Measurements from ENCODE around the gene CLDN1. TPM values are rescaled to one million over a fixed set of nuclear protein-coding genes. Genes with fewer than 3 reads are reported as not detected.

CLDN1 gene
- total and polyA plus RNA-seq, 2 of the 13 experiments (the other 11 are each of a cell fraction or from before 2014, with no cell fraction given) = 42.7 to 51.6 TPM

- TF ChIP-seq, protein P1, sequence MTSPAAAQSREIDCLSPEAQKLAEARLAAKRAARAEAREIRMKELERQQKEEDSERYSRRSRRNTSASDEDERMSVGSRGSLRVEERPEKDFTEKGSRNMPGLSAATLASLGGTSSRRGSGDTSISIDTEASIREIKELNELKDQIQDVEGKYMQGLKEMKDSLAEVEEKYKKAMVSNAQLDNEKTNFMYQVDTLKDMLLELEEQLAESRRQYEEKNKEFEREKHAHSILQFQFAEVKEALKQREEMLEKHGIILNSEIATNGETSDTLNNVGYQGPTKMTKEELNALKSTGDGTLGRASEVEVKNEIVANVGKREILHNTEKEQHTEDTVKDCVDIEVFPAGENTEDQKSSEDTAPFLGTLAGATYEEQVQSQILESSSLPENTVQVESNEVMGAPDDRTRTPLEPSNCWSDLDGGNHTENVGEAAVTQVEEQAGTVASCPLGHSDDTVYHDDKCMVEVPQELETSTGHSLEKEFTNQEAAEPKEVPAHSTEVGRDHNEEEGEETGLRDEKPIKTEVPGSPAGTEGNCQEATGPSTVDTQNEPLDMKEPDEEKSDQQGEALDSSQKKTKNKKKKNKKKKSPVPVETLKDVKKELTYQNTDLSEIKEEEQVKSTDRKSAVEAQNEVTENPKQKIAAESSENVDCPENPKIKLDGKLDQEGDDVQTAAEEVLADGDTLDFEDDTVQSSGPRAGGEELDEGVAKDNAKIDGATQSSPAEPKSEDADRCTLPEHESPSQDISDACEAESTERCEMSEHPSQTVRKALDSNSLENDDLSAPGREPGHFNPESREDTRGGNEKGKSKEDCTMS (CRISPR knock-in tag; conservative IDR thresholded peaks at IDR 0.05) = no peak
- TF ChIP-seq KDM1A (CRISPR knock-in tag; IDR thresholded peaks at IDR 0.05) (no peak; the same call in 1 of the 2 replicates), FLYWCH1 (CRISPR knock-in tag; IDR thresholded peaks at IDR 0.05) (no peak; the same call in 1 of the 2 replicates), ZNF484 (CRISPR knock-in tag; IDR thresholded peaks at IDR 0.05; ENCODE audit: borderline replicate concordance, low read depth) (no peak), PITX1 (CRISPR knock-in tag; IDR thresholded peaks at IDR 0.05) (peak; percentile 75), TP53 (CRISPR knock-in tag; conservative IDR thresholded peaks at IDR 0.05) (no peak), POLR2AphosphoS5 (IDR thresholded peaks at IDR 0.05; ENCODE audit: low read depth, low read length) (peak; percentile 78), ZBTB39 (CRISPR knock-in tag; IDR thresholded peaks at IDR 0.05) (peak; percentile 91), ZNF709 (CRISPR knock-in tag; IDR thresholded peaks at IDR 0.05) (no peak), ZNF788 (CRISPR knock-in tag; IDR thresholded peaks at IDR 0.05; ENCODE audit: borderline replicate concordance) (peak; percentile 87; the same call in 1 of the 2 replicates), SRSF9 (IDR thresholded peaks at IDR 0.05; ENCODE audit: borderline replicate concordance, insufficient read depth, low read depth, low read length, poor library complexity, severe bottlenecking) (no peak), ZNF354B (CRISPR knock-in tag; IDR thresholded peaks at IDR 0.05) (peak; percentile 37; the same call in 1 of the 2 replicates), ATF7 (IDR thresholded peaks at IDR 0.05) (no peak), ATF7 (CRISPR knock-in tag; IDR thresholded peaks at IDR 0.05) (peak; percentile 69; the same call in 1 of the 2 replicates), ZNF253 (CRISPR knock-in tag; IDR thresholded peaks at IDR 0.05; ENCODE audit: borderline replicate concordance) (no peak), REXO4 (CRISPR knock-in tag; IDR thresholded peaks at IDR 0.05; ENCODE audit: borderline replicate concordance) (no peak), GATAD2A (CRISPR knock-in tag; IDR thresholded peaks at IDR 0.05) (peak; percentile 7; the same call in 1 of the 2 replicates)
- TF ChIP-seq, protein P2, sequence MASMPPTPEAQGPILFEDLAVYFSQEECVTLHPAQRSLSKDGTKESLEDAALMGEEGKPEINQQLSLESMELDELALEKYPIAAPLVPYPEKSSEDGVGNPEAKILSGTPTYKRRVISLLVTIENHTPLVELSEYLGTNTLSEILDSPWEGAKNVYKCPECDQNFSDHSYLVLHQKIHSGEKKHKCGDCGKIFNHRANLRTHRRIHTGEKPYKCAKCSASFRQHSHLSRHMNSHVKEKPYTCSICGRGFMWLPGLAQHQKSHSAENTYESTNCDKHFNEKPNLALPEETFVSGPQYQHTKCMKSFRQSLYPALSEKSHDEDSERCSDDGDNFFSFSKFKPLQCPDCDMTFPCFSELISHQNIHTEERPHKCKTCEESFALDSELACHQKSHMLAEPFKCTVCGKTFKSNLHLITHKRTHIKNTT (CRISPR knock-in tag; IDR thresholded peaks at IDR 0.05) = no peak
- TF ChIP-seq, protein P3, sequence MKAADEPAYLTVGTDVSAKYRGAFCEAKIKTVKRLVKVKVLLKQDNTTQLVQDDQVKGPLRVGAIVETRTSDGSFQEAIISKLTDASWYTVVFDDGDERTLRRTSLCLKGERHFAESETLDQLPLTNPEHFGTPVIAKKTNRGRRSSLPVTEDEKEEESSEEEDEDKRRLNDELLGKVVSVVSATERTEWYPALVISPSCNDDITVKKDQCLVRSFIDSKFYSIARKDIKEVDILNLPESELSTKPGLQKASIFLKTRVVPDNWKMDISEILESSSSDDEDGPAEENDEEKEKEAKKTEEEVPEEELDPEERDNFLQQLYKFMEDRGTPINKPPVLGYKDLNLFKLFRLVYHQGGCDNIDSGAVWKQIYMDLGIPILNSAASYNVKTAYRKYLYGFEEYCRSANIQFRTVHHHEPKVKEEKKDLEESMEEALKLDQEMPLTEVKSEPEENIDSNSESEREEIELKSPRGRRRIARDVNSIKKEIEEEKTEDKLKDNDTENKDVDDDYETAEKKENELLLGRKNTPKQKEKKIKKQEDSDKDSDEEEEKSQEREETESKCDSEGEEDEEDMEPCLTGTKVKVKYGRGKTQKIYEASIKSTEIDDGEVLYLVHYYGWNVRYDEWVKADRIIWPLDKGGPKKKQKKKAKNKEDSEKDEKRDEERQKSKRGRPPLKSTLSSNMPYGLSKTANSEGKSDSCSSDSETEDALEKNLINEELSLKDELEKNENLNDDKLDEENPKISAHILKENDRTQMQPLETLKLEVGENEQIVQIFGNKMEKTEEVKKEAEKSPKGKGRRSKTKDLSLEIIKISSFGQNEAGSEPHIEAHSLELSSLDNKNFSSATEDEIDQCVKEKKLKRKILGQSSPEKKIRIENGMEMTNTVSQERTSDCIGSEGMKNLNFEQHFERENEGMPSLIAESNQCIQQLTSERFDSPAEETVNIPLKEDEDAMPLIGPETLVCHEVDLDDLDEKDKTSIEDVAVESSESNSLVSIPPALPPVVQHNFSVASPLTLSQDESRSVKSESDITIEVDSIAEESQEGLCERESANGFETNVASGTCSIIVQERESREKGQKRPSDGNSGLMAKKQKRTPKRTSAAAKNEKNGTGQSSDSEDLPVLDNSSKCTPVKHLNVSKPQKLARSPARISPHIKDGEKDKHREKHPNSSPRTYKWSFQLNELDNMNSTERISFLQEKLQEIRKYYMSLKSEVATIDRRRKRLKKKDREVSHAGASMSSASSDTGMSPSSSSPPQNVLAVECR (CRISPR knock-in tag; IDR thresholded peaks at IDR 0.05; ENCODE audit: borderline replicate concordance) = peak; percentile 89
Observed at GRCh38 chr3:190321789-190322603, at the start of gene CLDN1 (continued).
